Measurements from ENCODE around the gene DIRAS1.

DIRAS1 gene

DNA sequence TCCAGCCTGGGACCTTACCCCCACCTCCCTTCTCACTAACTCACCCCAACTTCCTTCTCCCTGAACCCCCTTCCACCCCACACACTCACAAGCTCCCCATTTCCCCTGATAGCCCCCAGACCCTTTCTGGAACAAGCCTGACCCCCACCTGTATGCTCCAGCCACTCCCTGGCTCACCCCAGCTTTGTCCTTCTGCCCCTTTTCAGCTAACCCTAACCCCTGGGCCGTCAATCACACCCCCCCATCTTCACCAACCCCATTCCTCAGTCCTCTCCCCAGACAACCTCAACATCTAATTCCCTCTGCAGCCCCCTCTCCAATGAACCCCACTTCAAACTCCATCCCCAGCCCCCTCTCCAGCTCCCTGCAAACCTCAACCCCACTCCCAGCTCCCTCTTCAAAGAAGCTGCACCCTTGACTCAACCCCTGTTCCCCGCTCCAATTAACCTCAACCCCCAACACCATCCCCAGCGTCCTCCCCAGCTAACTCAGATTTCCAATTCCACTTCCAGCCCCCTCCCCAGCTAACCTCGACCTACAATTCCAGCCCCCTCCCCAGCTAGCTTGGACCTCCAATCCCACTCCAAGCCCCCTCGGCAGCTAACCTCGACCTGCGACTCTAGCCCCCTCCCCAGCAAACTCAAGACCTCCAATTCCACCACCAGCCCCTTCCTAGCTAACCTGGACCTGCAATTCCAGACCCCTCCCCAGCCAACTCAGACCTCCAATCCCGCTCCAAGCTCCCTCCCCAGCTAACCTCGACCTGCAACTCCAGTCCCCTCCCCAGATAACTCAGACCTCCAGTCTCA, 19.6 kb downstream of the DIRAS1 start:
- TF ChIP-seq, protein P1, sequence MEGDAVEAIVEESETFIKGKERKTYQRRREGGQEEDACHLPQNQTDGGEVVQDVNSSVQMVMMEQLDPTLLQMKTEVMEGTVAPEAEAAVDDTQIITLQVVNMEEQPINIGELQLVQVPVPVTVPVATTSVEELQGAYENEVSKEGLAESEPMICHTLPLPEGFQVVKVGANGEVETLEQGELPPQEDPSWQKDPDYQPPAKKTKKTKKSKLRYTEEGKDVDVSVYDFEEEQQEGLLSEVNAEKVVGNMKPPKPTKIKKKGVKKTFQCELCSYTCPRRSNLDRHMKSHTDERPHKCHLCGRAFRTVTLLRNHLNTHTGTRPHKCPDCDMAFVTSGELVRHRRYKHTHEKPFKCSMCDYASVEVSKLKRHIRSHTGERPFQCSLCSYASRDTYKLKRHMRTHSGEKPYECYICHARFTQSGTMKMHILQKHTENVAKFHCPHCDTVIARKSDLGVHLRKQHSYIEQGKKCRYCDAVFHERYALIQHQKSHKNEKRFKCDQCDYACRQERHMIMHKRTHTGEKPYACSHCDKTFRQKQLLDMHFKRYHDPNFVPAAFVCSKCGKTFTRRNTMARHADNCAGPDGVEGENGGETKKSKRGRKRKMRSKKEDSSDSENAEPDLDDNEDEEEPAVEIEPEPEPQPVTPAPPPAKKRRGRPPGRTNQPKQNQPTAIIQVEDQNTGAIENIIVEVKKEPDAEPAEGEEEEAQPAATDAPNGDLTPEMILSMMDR (IDR thresholded peaks at IDR 0.05; ENCODE audit: control insufficient read depth, insufficient read depth, low read depth, low read length, missing control alignments) = no peak
- no peak overlapping the region for H3K4me3 ChIP-seq (ENCODE audit: control insufficient read depth, low read depth, low read length)
- no peak for DNase-seq (ENCODE audit: low read depth)

DNA sequence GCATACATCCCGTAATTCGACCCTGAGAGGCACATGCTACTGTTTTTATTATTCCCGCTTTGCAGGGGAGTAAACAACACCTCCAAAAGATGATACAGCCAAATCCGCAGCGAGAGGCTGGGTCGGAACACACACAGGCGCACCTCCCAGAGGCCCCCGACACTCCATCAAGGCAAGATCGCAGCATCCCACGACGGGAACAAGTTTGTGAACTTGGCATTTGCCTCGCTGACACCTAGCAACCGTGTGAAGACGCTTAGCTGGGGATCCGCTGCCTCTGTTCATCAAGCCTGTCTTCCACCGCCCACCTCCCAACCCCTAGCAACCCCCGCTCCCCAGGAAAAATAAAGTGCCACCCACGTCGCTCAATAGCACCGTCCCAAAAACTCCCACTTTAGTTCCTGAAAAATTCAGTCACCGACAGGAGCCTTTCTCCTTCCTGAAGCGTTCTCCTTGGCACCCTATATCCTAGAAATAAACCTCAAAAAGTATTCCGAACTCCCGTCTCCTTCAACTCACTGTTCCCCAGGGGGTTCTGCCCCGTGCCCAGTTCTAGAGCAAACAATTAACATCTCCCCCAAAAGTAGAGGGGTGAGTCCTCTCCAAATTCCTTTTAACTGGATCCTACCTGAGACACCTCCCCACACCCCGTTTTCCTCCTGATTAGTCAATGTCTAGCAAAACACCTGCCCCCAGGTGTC, 20.4 kb downstream of the DIRAS1 start:
- DNase-seq (ENCODE audit: low read depth) = no peak
- H3K4me3 ChIP-seq (ENCODE audit: control insufficient read depth, low read depth, low read length) = no peak overlapping the region
- TF ChIP-seq, protein P1 (IDR thresholded peaks at IDR 0.05; ENCODE audit: control insufficient read depth, insufficient read depth, low read depth, low read length, missing control alignments) = no peak

DNA sequence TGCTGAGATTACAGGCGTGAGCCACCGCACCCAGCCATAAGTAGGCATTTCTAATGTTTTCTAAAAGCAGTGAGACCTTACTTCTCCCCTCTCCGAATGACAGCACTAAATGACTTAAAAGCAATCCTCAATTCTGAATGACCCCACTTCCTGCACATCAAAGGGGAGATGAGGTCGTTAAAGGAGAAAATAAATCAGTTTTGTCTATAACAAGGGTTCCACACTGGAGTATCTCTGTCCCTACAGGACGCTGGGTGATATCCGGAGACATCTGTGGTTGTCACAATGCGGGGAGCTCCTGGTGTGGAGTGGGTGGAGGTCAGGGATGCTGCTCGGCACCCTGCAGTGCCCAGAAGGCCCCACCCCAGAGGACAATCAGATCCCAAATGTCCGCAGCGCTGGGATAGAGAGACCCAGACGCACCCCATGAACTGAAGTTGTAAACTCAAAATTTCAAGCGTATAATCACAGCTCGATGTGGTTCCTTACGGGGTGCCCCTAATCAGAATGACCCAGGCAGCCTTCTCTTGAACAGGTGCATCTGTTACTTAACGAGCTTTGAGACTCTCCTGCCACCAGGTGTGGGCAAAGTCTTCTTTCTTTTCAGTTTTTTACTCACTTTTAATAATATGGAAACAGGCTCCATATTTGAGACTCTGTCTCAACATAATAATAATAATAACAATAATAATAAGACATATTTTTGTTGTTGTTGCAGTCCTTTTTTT, 21.6 kb downstream of the DIRAS1 start:
- DNase-seq (ENCODE audit: low read depth) = no peak
- TF ChIP-seq, protein P1 (IDR thresholded peaks at IDR 0.05; ENCODE audit: control insufficient read depth, insufficient read depth, low read depth, low read length, missing control alignments) = no peak
- H3K4me3 ChIP-seq (ENCODE audit: control insufficient read depth, low read depth, low read length) = no peak overlapping the region

DNA sequence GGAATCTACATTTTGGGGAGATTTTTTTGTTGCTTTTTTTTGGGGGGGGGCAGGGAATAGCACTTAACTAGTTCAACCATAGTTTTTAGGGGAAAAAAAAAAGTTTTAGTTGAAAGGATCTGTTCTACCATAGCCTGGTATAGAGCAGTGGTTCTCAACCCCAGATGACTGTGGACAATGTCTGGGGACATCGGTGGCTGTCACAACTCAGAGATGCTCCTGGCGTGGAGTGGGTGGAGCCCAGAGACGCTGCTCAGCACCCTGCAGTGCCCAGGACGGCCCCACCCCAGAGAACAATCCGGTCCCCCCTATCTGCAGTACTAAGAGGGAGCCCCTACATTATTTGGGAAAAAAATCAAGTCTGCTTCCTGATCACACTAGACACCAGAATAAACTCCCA, 27.0 kb downstream of the DIRAS1 start:
- TF ChIP-seq, protein P1 (IDR thresholded peaks at IDR 0.05; ENCODE audit: control insufficient read depth, insufficient read depth, low read depth, low read length, missing control alignments) = no peak
- no peak overlapping the region for H3K4me3 ChIP-seq (ENCODE audit: control insufficient read depth, low read depth, low read length)
- DNase-seq (ENCODE audit: low read depth) = no peak

DNA sequence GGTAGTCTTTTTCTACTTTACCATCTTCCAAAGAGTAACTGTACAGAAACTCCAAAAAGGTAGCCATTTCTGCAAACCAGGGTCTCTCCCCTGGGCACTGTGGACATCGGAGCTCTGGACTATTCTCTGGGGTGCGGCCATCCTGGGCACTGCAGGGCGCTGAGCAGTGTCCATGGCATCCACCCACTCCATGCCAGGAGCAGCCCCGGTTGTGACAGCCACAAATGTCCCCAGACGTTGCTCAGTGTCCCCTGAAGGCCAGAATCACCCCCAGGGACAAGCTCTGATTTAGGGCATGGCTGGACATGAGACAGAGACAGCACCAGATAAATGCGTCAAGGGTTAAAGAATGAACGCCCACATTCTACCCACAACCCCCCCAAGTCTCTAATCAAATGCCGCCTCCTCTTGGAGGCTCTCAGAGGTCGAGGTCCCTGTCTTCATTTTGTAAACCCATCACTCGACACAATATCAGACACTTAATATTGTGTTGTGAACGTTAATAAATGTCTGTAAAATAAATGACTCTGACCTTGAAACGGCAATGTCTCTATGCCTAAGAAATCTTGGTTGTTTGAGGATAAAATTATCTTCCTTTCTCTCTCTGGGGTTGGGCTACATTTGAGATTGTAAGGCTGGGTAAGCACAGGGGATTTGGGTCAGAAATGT, 27.5 kb downstream of the DIRAS1 start:
- no peak for DNase-seq (ENCODE audit: low read depth)
- TF ChIP-seq, protein P1 (IDR thresholded peaks at IDR 0.05; ENCODE audit: control insufficient read depth, insufficient read depth, low read depth, low read length, missing control alignments) = no peak
- no peak overlapping the region for H3K4me3 ChIP-seq (ENCODE audit: control insufficient read depth, low read depth, low read length)

DNA sequence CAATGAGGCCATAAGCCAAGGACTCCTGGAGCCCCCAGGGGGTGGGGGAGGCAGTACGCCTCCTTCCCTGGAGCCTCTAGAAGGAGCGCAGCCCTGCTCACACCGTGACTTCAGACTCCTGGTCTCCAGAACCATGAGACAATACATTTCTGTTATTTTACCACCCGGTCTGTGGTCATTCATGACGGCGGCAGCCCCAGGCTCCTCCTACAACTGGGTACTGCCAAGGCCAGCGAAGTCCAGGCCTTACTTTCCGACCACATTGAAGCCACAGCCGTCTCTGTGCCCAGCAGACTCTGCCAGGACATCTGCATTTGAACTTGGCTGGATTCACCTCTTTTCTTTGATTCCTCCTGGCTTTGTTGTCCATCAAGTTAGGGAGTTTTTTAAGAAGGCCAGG, 29.2 kb downstream of the DIRAS1 start:
- no peak for DNase-seq (ENCODE audit: low read depth)
- H3K4me3 ChIP-seq (ENCODE audit: control insufficient read depth, low read depth, low read length) = no peak overlapping the region
- TF ChIP-seq, protein P1 (IDR thresholded peaks at IDR 0.05; ENCODE audit: control insufficient read depth, insufficient read depth, low read depth, low read length, missing control alignments) = no peak

Measured in AG09309 (cell line).